Muscle layer of duodenum (tissue), 2 donors: ENCODE data around the gene ZNF554.
A peak's percentile ranks its signal among the peaks of the same experiment; 100 is the strongest.

Experiments used
- H3K27ac ChIP-seq: one replicate; pipeline ENCODE4 v1.7.0; 2013; ENCODE audit warnings: mild to moderate bottlenecking, low read length
- H3K27me3 ChIP-seq: one replicate; pipeline ENCODE4 v1.7.0; 2013; ENCODE audit warnings: low read depth, mild to moderate bottlenecking, control low read depth, low read length
- H3K36me3 ChIP-seq, 2 donors: one replicate each; pipeline ENCODE4 v1.7.0; 2013; ENCODE audit warnings: low read length in 2 of 2, control low read depth in 1 of 2, mild to moderate bottlenecking in 1 of 2; ENCODE audit not compliant: insufficient read depth in 2 of 2, control insufficient read depth in 1 of 2
- H3K4me1 ChIP-seq, 2 donors: one replicate each; pipeline ENCODE4 v1.7.0; 2013; ENCODE audit warnings: low read length in 2 of 2, mild to moderate bottlenecking in 2 of 2, control low read depth in 1 of 2, moderate library complexity in 1 of 2; ENCODE audit not compliant: insufficient read depth in 2 of 2, control insufficient read depth in 1 of 2
- H3K4me3 ChIP-seq, 2 donors: one replicate each; pipeline ENCODE4 v1.7.0; 2013; ENCODE audit warnings: low read length in 2 of 2, low read depth in 1 of 2, mild to moderate bottlenecking in 1 of 2
- H3K9me3 ChIP-seq, 2 donors: one replicate each; pipeline ENCODE4 v1.7.0; 2013; ENCODE audit warnings: low read length in 2 of 2, control low read depth in 1 of 2, mild to moderate bottlenecking in 1 of 2; ENCODE audit not compliant: control insufficient read depth in 1 of 2
- donor health status: healthy.

The ZNF554 gene

DNA sequence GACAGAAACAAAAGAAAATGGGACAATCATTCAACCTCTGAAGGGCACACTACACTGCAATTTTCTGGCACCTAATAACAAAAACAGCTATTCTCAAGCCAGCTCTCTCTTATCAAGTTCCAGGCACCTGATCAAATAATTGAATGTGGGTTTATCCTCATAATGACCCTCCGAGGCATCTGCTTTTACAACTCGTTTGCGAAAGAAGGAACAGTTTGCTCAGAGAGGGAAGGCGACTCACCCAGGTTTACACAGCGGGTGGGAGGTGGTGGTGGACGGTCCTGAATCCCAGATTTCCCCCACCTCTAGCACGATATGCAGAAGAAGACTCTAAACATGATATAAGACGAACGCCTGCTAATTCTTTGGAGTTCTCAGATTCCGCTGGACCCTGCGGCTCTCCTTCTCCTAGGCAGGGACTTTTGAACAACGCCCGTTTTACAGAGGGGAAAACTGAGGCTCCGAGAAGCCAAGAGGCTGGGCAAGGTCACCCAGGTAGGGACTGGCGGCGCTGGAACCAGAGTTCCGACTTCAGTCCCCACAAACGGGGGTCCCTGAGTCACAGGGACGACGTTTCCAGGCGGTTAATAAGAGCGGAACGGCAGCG, 37.2 kb upstream of the ZNF554 start:
- no peaks in the 10 kb centered on the region for H3K9me3 ChIP-seq
- peaks cover 0 to 2% of the 10 kb centered on the region in 2 donors for H3K36me3 ChIP-seq
- H3K27ac ChIP-seq, result peak overlapping the region; percentile 91
- H3K27me3 ChIP-seq, result no peaks in the 10 kb centered on the region
- H3K4me1 ChIP-seq, result peaks cover 8 to 57% of the 10 kb centered on the region in 2 donors
- peak overlapping the region; percentile 81 to 97 for H3K4me3 ChIP-seq

- peak within 1 kb of the TSS; percentile 81 to 97 for H3K4me3 ChIP-seq
- no peaks in the 10 kb centered on the region for H3K27me3 ChIP-seq
- H3K4me1 ChIP-seq, result peaks cover 8 to 57% of the 10 kb centered on the region in 2 donors
- H3K9me3 ChIP-seq, result no peaks in the 10 kb centered on the region
- peaks cover 0 to 1% of the 10 kb centered on the region in 2 donors for H3K36me3 ChIP-seq
- H3K27ac ChIP-seq, result peak within 1 kb of the TSS; percentile 91
Measured at GRCh38 chr19:2782936-2783780, 36.5 kb upstream of the ZNF554 start, which contains the start of gene SGTA. SGTA (minus strand) TSS chr19:2783273; CDS start chr19:2769068, 14,205 bp downstream.

DNA sequence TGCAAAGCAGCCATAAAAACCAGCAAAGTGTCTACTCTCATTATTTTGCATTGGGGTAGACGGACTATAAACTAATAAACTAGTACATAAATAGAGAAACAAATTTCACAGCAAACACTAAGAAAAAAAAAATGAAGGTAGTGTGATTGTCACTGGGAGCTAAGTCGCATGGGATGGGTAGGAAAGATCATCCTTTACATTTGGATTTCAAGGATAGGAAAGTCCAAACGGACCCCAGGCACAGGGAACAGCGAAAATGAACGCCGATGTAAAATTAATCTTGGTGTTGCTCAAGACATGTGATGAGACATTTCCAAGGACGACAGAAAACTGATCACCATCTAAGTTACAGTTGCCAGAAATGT, 35.9 kb upstream of the ZNF554 start:
- Histone ChIP-seq H3K4me1 (peaks cover 8 to 57% of the 10 kb centered on the region in 2 donors), H3K27me3 (no peaks in the 10 kb centered on the region), H3K27ac (peak overlapping the region; percentile 91), H3K36me3 (peaks cover 0 to 6% of the 10 kb centered on the region in 2 donors), H3K9me3 (no peaks in the 10 kb centered on the region), H3K4me3 (peak overlapping the region; percentile 27 to 97)

DNA sequence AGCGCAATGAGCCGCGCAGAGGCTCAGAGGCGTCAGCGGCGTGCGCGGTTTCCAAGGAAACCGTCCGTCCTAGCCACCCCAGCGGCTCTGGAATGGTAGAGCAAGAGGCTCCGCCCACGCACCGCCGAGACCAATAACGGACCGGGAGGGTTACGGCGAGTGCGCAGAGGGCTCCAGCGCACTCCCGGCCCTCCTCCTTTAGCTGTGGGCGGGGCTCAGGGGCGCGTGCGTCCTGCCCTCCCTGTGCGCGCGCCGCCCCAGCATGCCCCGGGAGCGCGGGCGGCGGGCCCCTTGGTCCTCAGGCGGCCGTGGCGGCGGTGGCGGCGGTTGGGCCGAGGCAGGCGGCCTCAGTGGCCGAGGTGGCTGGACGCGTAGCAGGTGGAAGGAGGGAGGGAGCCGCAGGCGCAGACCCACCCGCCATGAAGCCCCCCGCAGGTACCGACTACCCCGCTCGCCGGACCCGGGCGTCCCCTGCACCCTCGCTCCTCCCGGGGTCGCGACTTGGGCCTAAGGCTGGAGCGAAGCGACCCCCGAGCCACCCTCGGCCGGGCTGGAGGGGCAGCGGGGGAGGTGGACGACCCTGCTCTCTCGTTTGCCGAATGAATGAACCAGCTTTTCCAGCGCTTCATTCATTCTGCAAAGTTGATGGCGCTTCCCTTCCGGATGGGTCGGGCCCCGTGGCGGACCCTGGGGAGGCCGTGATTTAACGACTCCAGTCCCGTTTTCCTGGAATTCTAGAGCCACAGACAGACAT, 34.2 kb upstream of the ZNF554 start, which contains the start of gene THOP1:
Gene THOP1 (plus strand): TSS at position 260 of the 754 bp plus-strand sequence. CDS start 160 bp downstream, at position 420.
- Histone ChIP-seq H3K9me3 (no peaks in the 10 kb centered on the region), H3K36me3 (peaks cover 0 to 9% of the 10 kb centered on the region in 2 donors), H3K4me3 (peak within 1 kb of the TSS; percentile 80 to 93), H3K27ac (peak within 1 kb of the TSS; percentile 80), H3K4me1 (peaks cover 6 to 44% of the 10 kb centered on the region in 2 donors), H3K27me3 (no peaks in the 10 kb centered on the region)

GRCh38 chr19:2787115-2787514, 32.6 kb upstream of the ZNF554 start:
- H3K9me3 ChIP-seq, result no peaks in the 10 kb centered on the region
- no peak overlapping the region for H3K4me3 ChIP-seq
- no peaks in the 10 kb centered on the region for H3K27me3 ChIP-seq
- H3K36me3 ChIP-seq, result peaks cover 0 to 25% of the 10 kb centered on the region in 2 donors
- H3K27ac ChIP-seq, result no peak overlapping the region
- peaks cover 3 to 27% of the 10 kb centered on the region in 2 donors for H3K4me1 ChIP-seq

GRCh38 chr19:2788237-2788636, 31.4 kb upstream of the ZNF554 start:
- peaks cover 0 to 25% of the 10 kb centered on the region in 2 donors for H3K36me3 ChIP-seq
- no peak overlapping the region for H3K27ac ChIP-seq
- H3K27me3 ChIP-seq, result no peaks in the 10 kb centered on the region
- peaks cover 0 to 23% of the 10 kb centered on the region in 2 donors for H3K4me1 ChIP-seq
- H3K4me3 ChIP-seq, result no peak overlapping the region
- no peaks in the 10 kb centered on the region for H3K9me3 ChIP-seq

GRCh38 chr19:2790194-2790556, 29.5 kb upstream of the ZNF554 start:
- Histone ChIP-seq H3K9me3 (no peaks in the 10 kb centered on the region), H3K4me1 (peaks cover 0 to 8% of the 10 kb centered on the region in 2 donors), H3K36me3 (peaks cover 3 to 34% of the 10 kb centered on the region in 2 donors), H3K27me3 (no peaks in the 10 kb centered on the region), H3K27ac (no peak overlapping the region), H3K4me3 (no peak overlapping the region)

- H3K9me3 ChIP-seq, result no peaks in the 10 kb centered on the region
- H3K27ac ChIP-seq, result no peak overlapping the region
- peaks cover 7 to 39% of the 10 kb centered on the region in 2 donors for H3K36me3 ChIP-seq
- H3K4me1 ChIP-seq, result peaks cover 0 to 8% of the 10 kb centered on the region in 2 donors
- no peak overlapping the region for H3K4me3 ChIP-seq
- no peaks in the 10 kb centered on the region for H3K27me3 ChIP-seq
Measured at GRCh38 chr19:2790557-2791271, 29.0 kb upstream of the ZNF554 start.

GRCh38 chr19:2791440-2791839, 28.2 kb upstream of the ZNF554 start:
- Histone ChIP-seq H3K27ac (no peak overlapping the region), H3K4me3 (no peak overlapping the region), H3K4me1 (peaks cover 0 to 2% of the 10 kb centered on the region in 2 donors), H3K9me3 (no peaks in the 10 kb centered on the region), H3K36me3 (peaks cover 7 to 46% of the 10 kb centered on the region in 2 donors), H3K27me3 (no peaks in the 10 kb centered on the region)

DNA sequence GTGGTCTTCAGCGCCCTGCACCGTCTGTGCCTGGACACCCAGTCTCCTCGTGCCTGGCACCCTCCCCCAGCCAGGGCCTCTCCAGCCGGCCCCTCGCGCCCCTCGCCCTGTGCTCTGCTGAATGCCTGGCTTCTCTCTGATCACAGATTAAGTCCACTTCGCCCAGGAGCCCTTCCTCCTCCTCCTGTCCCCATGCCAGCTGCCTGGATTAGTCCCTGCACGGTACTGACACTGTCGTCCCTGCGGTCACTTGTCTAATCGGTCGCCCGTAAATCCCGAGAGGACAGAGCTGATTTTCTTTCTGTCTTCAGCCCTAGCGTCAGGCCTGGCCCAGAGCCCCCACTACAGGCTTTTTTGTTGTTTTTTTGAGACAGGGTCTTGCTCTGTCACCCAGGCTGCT, 27.8 kb upstream of the ZNF554 start:
- H3K4me3 ChIP-seq, result no peak overlapping the region
- H3K9me3 ChIP-seq, result no peaks in the 10 kb centered on the region
- no peaks in the 10 kb centered on the region for H3K4me1 ChIP-seq
- H3K27me3 ChIP-seq, result no peaks in the 10 kb centered on the region
- H3K27ac ChIP-seq, result no peak overlapping the region
- H3K36me3 ChIP-seq, result peaks cover 7 to 47% of the 10 kb centered on the region in 2 donors
